Cardiac fibroblast (primary cell): ENCODE data around the gene PCNX1.

Experiments used
- DNase-seq, 2 donors: peaks; one replicate each; pipeline versions ENCODE4 v3.0.0 to v3.0.0-alpha.2; 2010; ENCODE audit warnings: low read depth in 2 of 2
- H3K4me3 ChIP-seq, 2 donors: replicated peaks in 1 of 2; 1 replicate in 1 of 2; 2 replicates in 1 of 2; pipeline ENCODE4 v1.5.1; 2011; ENCODE audit warnings: low read depth in 2 of 2, low read length in 2 of 2, mild to moderate bottlenecking in 2 of 2, moderate library complexity in 1 of 2
- CTCF ChIP-seq: IDR thresholded peaks from one replicate; pipeline ENCODE4 v1.5.1; 2011; ENCODE audit warnings: low read depth, mild to moderate bottlenecking, low read length, inconsistent platforms

Gene PCNX1

GRCh38 chr14:70906793-70907175 is 475 bp upstream of the PCNX1 start:
- DNase-seq, result peak in 1 of 2 donors; percentile 47
- no peak for TF ChIP-seq CTCF
- peak overlapping the region; percentile 91 to 95 for H3K4me3 ChIP-seq

GRCh38 chr14:70907996-70908934 is 1.0 kb downstream of the PCNX1 start:
- TF ChIP-seq CTCF, result no peak
- peak overlapping the region; percentile 91 to 95 for H3K4me3 ChIP-seq
- DNase-seq, result peak; percentile 71 to 74

- no peak for TF ChIP-seq CTCF
- DNase-seq, result no peak
- H3K4me3 ChIP-seq, result peak overlapping the region; percentile 91 to 95
Measured at GRCh38 chr14:70908935-70909641, 1.8 kb downstream of the PCNX1 start.

GRCh38 chr14:70909733-70910614 is 2.7 kb downstream of the PCNX1 start:
- no peak for TF ChIP-seq CTCF
- H3K4me3 ChIP-seq, result peak overlapping the region in 1 of 2 donors; percentile 0
- no peak for DNase-seq

GRCh38 chr14:70915415-70915814 is 8.2 kb downstream of the PCNX1 start:
- no peak overlapping the region for H3K4me3 ChIP-seq
- DNase-seq, result no peak
- no peak for TF ChIP-seq CTCF

GRCh38 chr14:70916300-70916699 is 9.0 kb downstream of the PCNX1 start:
- DNase-seq, result no peak
- no peak for TF ChIP-seq CTCF
- H3K4me3 ChIP-seq, result no peak overlapping the region
